ENCODE results near the gene NLRC3. TPM values are rescaled to one million over a fixed set of nuclear protein-coding genes. Genes with fewer than 3 reads are reported as not detected.
A peak's percentile ranks its signal among the peaks of the same experiment; 100 is the strongest.

Gene NLRC3
- total RNA-seq, 6 donors from 2014 or later, result 2.6 to 19.9 (median 3.9) TPM

DNA sequence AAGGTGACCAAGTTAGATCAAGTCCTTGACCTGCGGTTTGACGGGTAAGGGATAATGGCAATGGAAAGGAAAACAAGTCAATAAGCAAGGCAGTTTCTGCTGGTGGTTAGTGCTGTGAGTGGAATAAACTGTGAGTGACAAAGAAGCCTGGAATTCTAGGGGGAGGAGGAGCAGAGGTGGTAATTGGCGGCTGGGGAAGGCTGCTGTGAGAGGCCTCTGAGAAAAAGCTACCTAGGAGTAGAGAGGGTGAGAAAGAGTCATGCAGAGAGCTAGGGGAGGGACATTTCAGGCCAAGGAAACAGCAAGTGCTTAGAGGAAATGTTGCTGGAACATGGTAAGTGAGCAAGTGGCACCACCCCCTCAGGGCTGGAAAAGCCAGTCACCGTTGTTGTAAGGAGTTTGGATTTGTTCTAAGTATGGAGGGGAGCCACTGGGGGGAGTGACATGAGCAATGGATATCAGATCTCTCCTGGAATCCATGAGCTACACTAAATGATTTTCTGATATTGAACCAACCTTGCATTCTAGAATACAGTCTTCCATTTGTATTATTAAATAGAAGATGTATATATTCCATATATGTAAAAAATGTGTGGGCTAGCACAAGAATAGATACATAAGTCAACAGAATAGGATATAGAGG is 6.7 kb downstream of the NLRC3 start:
- WGBS, 2 donors, result 79 to 88% methylated on average over 4 of the region's 4 CpGs
- no peak for ATAC-seq (ENCODE audit: low FRiP score in 2 of 2)
- H3K4me3 ChIP-seq, result no peak overlapping the region
- TF ChIP-seq, protein P1, sequence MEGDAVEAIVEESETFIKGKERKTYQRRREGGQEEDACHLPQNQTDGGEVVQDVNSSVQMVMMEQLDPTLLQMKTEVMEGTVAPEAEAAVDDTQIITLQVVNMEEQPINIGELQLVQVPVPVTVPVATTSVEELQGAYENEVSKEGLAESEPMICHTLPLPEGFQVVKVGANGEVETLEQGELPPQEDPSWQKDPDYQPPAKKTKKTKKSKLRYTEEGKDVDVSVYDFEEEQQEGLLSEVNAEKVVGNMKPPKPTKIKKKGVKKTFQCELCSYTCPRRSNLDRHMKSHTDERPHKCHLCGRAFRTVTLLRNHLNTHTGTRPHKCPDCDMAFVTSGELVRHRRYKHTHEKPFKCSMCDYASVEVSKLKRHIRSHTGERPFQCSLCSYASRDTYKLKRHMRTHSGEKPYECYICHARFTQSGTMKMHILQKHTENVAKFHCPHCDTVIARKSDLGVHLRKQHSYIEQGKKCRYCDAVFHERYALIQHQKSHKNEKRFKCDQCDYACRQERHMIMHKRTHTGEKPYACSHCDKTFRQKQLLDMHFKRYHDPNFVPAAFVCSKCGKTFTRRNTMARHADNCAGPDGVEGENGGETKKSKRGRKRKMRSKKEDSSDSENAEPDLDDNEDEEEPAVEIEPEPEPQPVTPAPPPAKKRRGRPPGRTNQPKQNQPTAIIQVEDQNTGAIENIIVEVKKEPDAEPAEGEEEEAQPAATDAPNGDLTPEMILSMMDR (IDR thresholded peaks at IDR 0.05), result no peak
- TF ChIP-seq EP300 (IDR thresholded peaks at IDR 0.05) (no peak), POLR2A (IDR thresholded peaks at IDR 0.05) (no peak), POLR2AphosphoS5 (IDR thresholded peaks at IDR 0.05) (no peak)
- H3K4me1 ChIP-seq, result no peaks in the 10 kb centered on the region
- no peaks in the 10 kb centered on the region for H3K36me3 ChIP-seq
- H3K27ac ChIP-seq, result no peak overlapping the region
- no peak for DNase-seq
- H3K27me3 ChIP-seq, result no peaks in the 10 kb centered on the region
- peaks cover 0 to 18% (median 10%) of the 10 kb centered on the region in 4 donors for H3K9me3 ChIP-seq

DNA sequence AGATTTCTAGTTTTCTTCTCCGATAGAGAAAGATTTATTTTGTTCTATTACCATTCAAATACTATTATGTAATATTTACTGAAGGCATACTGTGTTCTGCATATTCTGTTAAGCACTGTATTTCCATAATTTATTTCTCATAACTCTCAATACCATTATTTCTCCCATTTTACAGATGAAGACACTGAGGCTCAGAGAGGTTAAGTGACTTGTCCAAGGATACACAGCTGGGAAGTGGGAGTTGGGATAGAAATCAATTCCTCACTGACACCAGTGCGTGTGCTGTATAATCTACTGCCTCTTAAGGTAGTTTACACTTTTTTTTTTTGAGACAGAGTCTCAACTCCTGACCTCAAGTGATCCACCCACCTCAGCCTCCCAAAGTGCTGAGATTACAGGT is 7.4 kb downstream of the NLRC3 start:
- Histone ChIP-seq H3K4me1 (no peaks in the 10 kb centered on the region), H3K36me3 (peaks cover 0 to 3% (median 0%) of the 10 kb centered on the region in 4 donors), H3K4me3 (no peak overlapping the region), H3K27ac (no peak overlapping the region), H3K9me3 (peaks cover 0 to 18% (median 10%) of the 10 kb centered on the region in 4 donors), H3K27me3 (no peaks in the 10 kb centered on the region)
- TF ChIP-seq, protein P1 (IDR thresholded peaks at IDR 0.05), result no peak
- TF ChIP-seq POLR2A (IDR thresholded peaks at IDR 0.05) (no peak), POLR2AphosphoS5 (IDR thresholded peaks at IDR 0.05) (no peak), EP300 (IDR thresholded peaks at IDR 0.05) (no peak)
- 92 to 97% methylated on average over 2 of the region's 2 CpGs for WGBS, 2 donors
- DNase-seq, result no peak
- no peak for ATAC-seq (ENCODE audit: low FRiP score in 2 of 2)

DNA sequence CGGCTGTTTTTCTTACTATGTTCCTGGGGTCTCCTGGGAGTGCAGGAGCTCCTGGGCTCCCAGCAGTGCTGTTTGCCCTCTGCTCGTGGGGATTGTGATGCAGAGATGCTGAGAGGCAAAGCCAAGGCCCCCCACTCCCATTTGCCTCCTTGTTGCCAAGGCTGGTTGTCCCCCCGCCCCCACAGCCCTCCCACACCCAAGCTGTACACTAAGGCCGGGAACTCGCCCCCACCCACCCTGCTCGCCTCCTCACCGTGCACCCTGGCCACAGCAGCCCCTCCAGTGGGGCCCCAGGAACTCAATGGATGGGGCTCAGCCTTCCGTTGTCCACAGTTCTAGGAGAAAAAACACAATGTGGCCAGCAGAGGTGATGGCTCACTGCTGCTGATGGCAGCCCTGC is 10.2 kb downstream of the NLRC3 start:
- H3K27me3 ChIP-seq, result no peaks in the 10 kb centered on the region
- WGBS, 2 donors, result 71 to 78% methylated on average over 3 to 8 of the region's 8 CpGs
- DNase-seq (no peak), ATAC-seq (ENCODE audit: low FRiP score in 2 of 2) (no peak)
- H3K9me3 ChIP-seq, result peaks cover 0 to 18% (median 10%) of the 10 kb centered on the region in 4 donors
- TF ChIP-seq POLR2A (IDR thresholded peaks at IDR 0.05) (no peak), POLR2AphosphoS5 (IDR thresholded peaks at IDR 0.05) (no peak), EP300 (IDR thresholded peaks at IDR 0.05) (no peak)
- TF ChIP-seq, protein P1 (IDR thresholded peaks at IDR 0.05), result no peak
- no peak overlapping the region for H3K4me3 ChIP-seq
- H3K36me3 ChIP-seq, result peaks cover 0 to 26% (median 13%) of the 10 kb centered on the region in 4 donors
- H3K4me1 ChIP-seq, result no peaks in the 10 kb centered on the region
- no peak overlapping the region for H3K27ac ChIP-seq

DNA sequence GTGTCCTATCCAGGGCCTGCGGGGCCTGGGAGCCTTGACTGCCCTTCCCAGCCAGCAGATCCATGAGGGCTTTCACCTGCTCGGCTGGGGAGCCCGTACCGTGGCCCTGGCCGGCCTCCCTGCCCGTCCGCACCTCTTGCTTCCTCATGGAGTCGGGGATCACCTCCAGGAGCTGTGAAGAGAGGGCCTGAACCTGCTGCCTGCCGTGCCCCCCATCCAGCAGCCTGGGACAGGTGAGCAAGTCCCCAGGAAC is 12.4 kb downstream of the NLRC3 start:
- no peak for DNase-seq
- 96 to 97% methylated on average over 5 to 9 of the region's 9 CpGs for WGBS, 2 donors
- Histone ChIP-seq H3K27ac (no peak overlapping the region), H3K4me3 (no peak overlapping the region), H3K4me1 (no peaks in the 10 kb centered on the region), H3K36me3 (peaks cover 0 to 30% (median 15%) of the 10 kb centered on the region in 4 donors), H3K9me3 (peaks cover 0 to 3% (median 0%) of the 10 kb centered on the region in 4 donors), H3K27me3 (no peaks in the 10 kb centered on the region)
- peak in 1 of 2 donors; percentile 6 for ATAC-seq (ENCODE audit: low FRiP score in 2 of 2)
- TF ChIP-seq, protein P1 (IDR thresholded peaks at IDR 0.05), result no peak
- no peak for TF ChIP-seq POLR2AphosphoS5 (IDR thresholded peaks at IDR 0.05)
- TF ChIP-seq EP300 (IDR thresholded peaks at IDR 0.05), result no peak
- no peak for TF ChIP-seq POLR2A (IDR thresholded peaks at IDR 0.05)

Measured in upper lobe of left lung (tissue), 6 donors.